Panc1 (cell line): ENCODE results near the gene SPOCK1. TPM values are rescaled to one million over a fixed set of nuclear protein-coding genes. Genes with fewer than 3 reads are reported as not detected.

Experiments
- ATAC-seq: fragments of 200-7000 bp; cut with Tn5 transposase; 2 replicates; pipeline ENCODE4 v1.9.1; 2020; ENCODE audit warnings: mild to moderate bottlenecking, moderate library complexity
- BruUV-seq: library from RNA; stranded (reverse); fragments of 400-500 nt; replicated peaks from 2 replicates; lab custom pipeline; 2021; lab: Mats Ljungman, UMichigan
- CTCF ChIA-PET: fragments of 300-600 bp; sonication (Branson Sonifier 250); formaldehyde crosslinking; loops from one replicate; lab custom pipeline; 2022; ENCODE audit warnings: antibody characterized with exemption; lab: Charles Lee
- POLR2A ChIA-PET: fragments of 300-600 bp; sonication (Branson Sonifier 250); formaldehyde crosslinking; loops from one replicate; lab custom pipeline; 2022; ENCODE audit warnings: antibody characterized with exemption; lab: Charles Lee
- DNase-seq: peaks from one replicate; pipeline ENCODE4 v3.0.0-alpha.2; 2010; ENCODE audit warnings: low read depth, low spot score
- H3K27ac ChIP-seq: 2 replicates; pipeline ENCODE4 v1.5.1; 2011; ENCODE audit warnings: mild to moderate bottlenecking, low read length, inconsistent platforms
- H3K27me3 ChIP-seq: fragments of 200-500 bp; sonication (Bioruptor generic); 2 replicates; pipeline ENCODE4 v1.6.0; 2014; ENCODE audit warnings: low read length, inconsistent platforms; ENCODE audit not compliant: control insufficient read depth, insufficient read depth
- H3K36me3 ChIP-seq: fragments of 200-500 bp; sonication (Bioruptor generic); 2 replicates; pipeline ENCODE4 v1.5.1; 2014; ENCODE audit warnings: inconsistent platforms, mild to moderate bottlenecking, low read length, moderate library complexity; ENCODE audit not compliant: control insufficient read depth, insufficient read depth
- H3K4me1 ChIP-seq: 2 replicates; pipeline ENCODE4 v1.5.1; 2011; ENCODE audit warnings: inconsistent platforms, mild to moderate bottlenecking, low read length, moderate library complexity; ENCODE audit not compliant: control insufficient read depth, insufficient read depth
- H3K4me3 ChIP-seq, 2 experiments: 2 replicates each; pipeline ENCODE4 v1.5.1; 2011 to 2012; ENCODE audit warnings: low read depth in 2 of 2, low read length in 2 of 2, mild to moderate bottlenecking in 2 of 2, inconsistent platforms in 1 of 2, moderate library complexity in 1 of 2
- H3K9me3 ChIP-seq: fragments of 200-500 bp; sonication (Bioruptor generic); 2 replicates; pipeline ENCODE4 v1.5.1; 2014; ENCODE audit warnings: low read depth, mild to moderate bottlenecking, inconsistent platforms, low read length, moderate library complexity; ENCODE audit not compliant: control insufficient read depth, insufficient read depth
- CTCF ChIP-seq: fragments of 450-650 bp; IDR thresholded peaks from 2 replicates; pipeline ENCODE4 v1.5.1; 2017; ENCODE audit warnings: mild to moderate bottlenecking
- POLR2AphosphoS5 ChIP-seq: IDR thresholded peaks from 2 replicates; pipeline ENCODE4 v1.6.1; 2012; ENCODE audit warnings: mild to moderate bottlenecking, low read depth, low read length, moderate library complexity
- REST ChIP-seq, 2 experiments: IDR thresholded peaks; 2 replicates each; pipeline ENCODE4 v1.6.1; 2011 to 2012; ENCODE audit warnings: low read depth in 2 of 2, control low read depth in 1 of 2, low read length in 1 of 2, mild to moderate bottlenecking in 1 of 2, moderate library complexity in 1 of 2; ENCODE audit not compliant: insufficient read depth in 1 of 2
- SIN3A ChIP-seq: IDR thresholded peaks from 2 replicates; pipeline ENCODE4 v1.6.1; 2012; ENCODE audit warnings: low read depth, mild to moderate bottlenecking, low read length, moderate library complexity, borderline replicate concordance; ENCODE audit not compliant: insufficient read depth
- TCF7L2 ChIP-seq: IDR thresholded peaks from 2 replicates; pipeline ENCODE4 v1.6.1; 2011; ENCODE audit warnings: mild to moderate bottlenecking, low read depth, low read length, inconsistent platforms
- in situ Hi-C: cut with HindIII; loops from 2 replicates; pipeline ENCODE4 v1.10.0; 2016; ENCODE audit warnings: low sequenced_read_pairs, low pct_unique_long_range_greater_than_20kb
- intact Hi-C: fragments of 100-400 bp; cut with micrococcal nuclease; formaldehyde crosslinking; loops from one replicate; pipeline ENCODE4 v1.10.0; 2022; ENCODE audit not compliant: unreplicated experiment
- total RNA-seq: library from RNA; stranded (reverse); gene quantifications from one replicate; pipeline ENCODE4 v1.2.1, GENCODE V29; 2021; ENCODE audit not compliant: unreplicated experiment

Gene SPOCK1
- total RNA-seq, 1 experiment from 2014 or later, result 15.6 TPM

- Histone ChIP-seq H3K9me3 (no peaks in the 10 kb centered on the region), H3K27ac (no peak overlapping the region), H3K27me3 (no peaks in the 10 kb centered on the region), H3K36me3 (no peaks in the 10 kb centered on the region), H3K4me3 (no peak overlapping the region), H3K4me1 (no peaks in the 10 kb centered on the region)
- TF ChIP-seq REST (IDR thresholded peaks at IDR 0.05; ENCODE audit: insufficient read depth in 1 of 2, low read depth in 2 of 2, low read length in 1 of 2) (no peak), TCF7L2 (no peak), CTCF (no peak)
- in situ Hi-C loops, result no loop called here
- POLR2A ChIA-PET, result interaction anchor here (0.5 kb wide), 1 partner anchor 9 kb away, joined by 3 read pairs; no protein-coding TSS in a partner anchor
- DNase-seq (peak; percentile 50), ATAC-seq (peak; percentile 44; the same call in 1 of the 2 replicates)
- intact Hi-C loops, result no loop called here
- no TSS peak for BruUV-seq
- CTCF ChIA-PET, result no interaction called here
Observed at GRCh38 chr5:137142764-137143605, 356.1 kb downstream of the SPOCK1 start.

GRCh38 chr5:137142346-137142745, 356.8 kb downstream of the SPOCK1 start:
- Histone ChIP-seq H3K36me3 (no peaks in the 10 kb centered on the region), H3K9me3 (no peaks in the 10 kb centered on the region), H3K4me1 (no peaks in the 10 kb centered on the region), H3K4me3 (no peak overlapping the region), H3K27ac (no peak overlapping the region), H3K27me3 (no peaks in the 10 kb centered on the region)
- DNase-seq (no peak), ATAC-seq (0 out of 2 replicates have a peak, but pooled peaks have one; percentile 12)
- CTCF ChIA-PET, result interaction anchor here (0.6 kb wide), 1 partner anchor 117 kb away, joined by 8 read pairs; no protein-coding TSS in a partner anchor
- TF ChIP-seq TCF7L2, result no peak
- TF ChIP-seq REST (IDR thresholded peaks at IDR 0.05; ENCODE audit: insufficient read depth in 1 of 2, low read depth in 2 of 2, low read length in 1 of 2), result no peak
- TF ChIP-seq POLR2AphosphoS5, result no peak
- no peak for TF ChIP-seq SIN3A
- TF ChIP-seq CTCF, result no peak
- no TSS peak for BruUV-seq
- POLR2A ChIA-PET, result no interaction called here
- in situ Hi-C loops, result no loop called here
- intact Hi-C loops, result no loop called here
